Measurements from ENCODE around the gene NT5C3B. TPM values are rescaled to one million over a fixed set of nuclear protein-coding genes. Genes with fewer than 3 reads are reported as not detected.

Gene NT5C3B
- total RNA-seq, result 64.2 and 66.7 TPM in 2 replicates

DNA sequence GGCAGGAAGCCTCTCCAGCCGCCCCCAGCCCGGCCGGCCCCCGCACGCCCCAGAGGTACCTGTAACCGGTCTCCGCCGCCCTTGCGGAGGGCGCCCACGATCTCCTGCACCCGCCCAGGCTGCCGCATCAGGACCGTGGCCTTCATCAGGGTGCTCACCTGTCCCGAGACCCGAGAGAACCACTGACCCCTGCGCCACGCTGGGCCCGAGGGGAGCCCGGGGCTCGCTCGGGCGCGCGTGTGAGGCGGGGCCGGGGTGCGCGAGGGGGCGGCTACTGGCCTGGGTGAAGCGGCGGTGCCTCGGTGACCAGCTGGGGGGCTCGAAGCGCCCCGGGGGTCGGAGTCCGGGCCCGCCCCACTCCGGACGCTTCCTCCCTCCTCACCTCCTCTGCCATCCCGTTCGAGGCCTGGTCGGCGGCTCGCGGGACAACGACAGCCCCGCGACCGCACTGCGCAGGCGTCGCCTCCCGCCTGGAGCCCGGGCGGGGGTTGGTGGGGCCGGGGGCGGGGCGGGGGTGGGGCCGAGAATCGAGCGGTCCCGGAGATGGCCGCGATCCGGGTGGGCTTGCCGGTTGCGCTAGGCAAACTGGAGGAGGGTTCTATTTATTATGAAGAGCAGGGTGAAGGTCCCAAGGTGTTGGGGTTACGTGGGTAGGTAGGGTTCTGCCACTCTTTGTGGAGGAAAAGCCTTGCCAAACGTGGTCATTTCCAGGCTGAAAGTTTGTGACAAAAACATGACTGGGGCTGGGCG lies at the start of gene NT5C3B:
Gene NT5C3B, minus strand, starts transcription at position 433 of the 750 bp plus-strand sequence. Its CDS starts 39 bp downstream, at position 394.

DNA sequence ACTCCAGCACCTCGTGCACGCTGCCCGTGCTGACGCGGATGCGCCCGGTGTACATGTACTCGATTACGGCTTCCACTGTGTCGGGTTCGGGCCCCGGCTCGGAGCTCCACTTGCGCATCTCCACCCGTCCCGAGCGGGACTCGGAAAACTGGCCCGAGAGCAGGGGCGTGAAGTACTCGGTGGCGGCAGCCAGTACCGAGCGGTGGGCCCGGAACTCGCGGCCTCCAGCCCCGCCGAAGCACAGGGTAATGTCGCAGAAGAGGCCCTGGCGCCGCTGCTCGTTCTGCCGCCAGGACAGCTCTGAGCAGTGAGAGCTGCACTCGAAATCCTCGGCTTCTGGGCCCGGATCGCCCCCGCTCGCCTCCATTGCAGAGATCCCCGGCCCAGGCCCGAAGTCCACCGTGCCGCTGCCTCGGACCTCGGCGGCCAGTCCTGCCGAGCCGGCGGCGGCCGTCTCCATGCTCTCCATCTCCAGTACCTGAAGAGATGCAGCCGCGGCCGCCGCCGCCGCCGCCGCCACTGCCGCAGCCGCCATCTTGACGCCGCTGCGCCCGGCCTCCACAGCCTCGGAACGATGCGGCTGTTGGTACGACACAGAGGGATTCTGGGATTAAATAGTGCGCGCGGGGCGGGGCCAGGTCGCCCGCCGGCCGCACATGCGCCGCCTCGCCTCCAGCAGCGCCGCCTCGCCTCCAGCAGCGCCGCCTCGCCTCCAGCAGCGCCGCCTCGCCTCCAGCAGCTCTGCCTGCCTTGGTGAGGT lies 29.0 kb upstream of the NT5C3B start, which contains the start of gene KLHL11:
Gene KLHL11, minus strand, starts transcription at position 588 of the 760 bp plus-strand sequence. Its CDS starts 53 bp downstream, at position 535.

DNA sequence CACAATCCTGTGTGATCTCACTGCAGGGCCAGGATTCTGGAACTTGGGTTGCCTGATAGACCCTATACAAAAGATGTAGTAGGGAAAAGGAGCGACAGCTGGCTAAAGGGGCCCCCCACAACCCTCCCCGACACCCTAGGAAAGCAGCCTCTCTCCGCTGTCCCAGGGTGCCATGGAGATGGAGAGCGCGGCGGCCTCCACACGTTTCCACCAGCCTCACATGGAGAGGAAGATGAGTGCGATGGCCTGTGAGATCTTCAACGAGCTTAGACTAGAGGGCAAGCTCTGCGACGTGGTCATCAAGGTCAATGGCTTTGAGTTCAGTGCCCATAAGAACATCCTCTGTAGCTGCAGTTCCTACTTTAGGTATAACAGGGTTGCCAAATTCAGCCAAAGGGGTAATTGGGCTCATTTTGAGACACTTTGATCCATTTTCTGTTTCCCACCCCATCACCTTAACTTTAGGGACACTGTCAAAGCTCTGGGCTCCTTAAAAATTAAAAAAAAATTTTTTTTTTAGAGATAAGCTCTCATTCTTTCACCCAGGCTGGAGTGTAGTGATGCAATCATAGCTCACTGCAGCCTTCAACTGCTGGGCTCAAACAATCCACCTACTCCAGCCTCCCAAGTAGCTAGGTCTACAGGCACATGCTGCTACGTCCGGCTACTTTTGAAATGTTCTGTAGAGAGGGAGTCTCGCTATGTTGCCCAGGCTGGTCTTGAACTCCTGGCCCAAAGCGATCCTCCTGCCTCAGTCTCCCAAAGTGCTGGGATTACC lies 1.9 kb upstream of the NT5C3B start, which contains the start of gene KLHL10:
Gene KLHL10, plus strand, starts transcription at position 65 of the 778 bp plus-strand sequence. Its CDS starts 108 bp downstream, at position 173.

DNA sequence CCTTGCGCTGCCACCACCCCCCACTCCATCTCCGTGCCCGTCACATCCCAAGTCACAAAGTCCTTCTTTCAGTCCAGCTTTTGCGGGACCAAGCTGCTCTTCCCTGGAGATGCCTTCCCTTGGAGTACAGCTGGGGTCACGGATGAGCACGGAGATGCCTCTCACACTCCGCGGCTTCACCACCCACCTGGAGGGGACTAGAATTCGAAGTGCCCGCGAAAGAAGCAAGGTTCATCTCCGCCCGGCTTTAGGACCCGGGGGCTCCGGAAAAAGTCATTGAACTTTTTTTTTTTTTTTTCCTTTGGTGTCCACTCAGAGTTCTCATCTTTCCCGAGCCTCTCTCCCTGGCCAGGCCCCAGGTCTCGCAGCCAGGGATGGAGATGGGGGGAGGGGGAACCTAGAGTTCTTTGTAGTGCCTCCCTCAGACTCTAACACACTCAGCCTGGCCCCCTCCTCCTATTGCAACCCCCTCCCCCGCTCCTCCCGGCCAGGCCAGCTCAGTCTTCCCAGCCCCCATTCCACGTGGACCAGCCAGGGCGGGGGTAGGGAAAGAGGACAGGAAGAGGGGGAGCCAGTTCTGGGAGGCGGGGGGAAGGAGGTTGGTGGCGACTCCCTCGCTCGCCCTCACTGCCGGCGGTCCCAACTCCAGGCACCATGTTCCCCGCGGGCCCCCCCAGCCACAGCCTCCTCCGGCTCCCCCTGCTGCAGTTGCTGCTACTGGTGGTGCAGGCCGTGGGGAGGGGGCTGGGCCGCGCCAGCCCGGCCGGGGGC lies 23.5 kb downstream of the NT5C3B start, which contains the start of gene FKBP10:
Gene FKBP10, plus strand, starts transcription at position 624 of the 771 bp plus-strand sequence. Its CDS starts 31 bp downstream, at position 655.

DNA sequence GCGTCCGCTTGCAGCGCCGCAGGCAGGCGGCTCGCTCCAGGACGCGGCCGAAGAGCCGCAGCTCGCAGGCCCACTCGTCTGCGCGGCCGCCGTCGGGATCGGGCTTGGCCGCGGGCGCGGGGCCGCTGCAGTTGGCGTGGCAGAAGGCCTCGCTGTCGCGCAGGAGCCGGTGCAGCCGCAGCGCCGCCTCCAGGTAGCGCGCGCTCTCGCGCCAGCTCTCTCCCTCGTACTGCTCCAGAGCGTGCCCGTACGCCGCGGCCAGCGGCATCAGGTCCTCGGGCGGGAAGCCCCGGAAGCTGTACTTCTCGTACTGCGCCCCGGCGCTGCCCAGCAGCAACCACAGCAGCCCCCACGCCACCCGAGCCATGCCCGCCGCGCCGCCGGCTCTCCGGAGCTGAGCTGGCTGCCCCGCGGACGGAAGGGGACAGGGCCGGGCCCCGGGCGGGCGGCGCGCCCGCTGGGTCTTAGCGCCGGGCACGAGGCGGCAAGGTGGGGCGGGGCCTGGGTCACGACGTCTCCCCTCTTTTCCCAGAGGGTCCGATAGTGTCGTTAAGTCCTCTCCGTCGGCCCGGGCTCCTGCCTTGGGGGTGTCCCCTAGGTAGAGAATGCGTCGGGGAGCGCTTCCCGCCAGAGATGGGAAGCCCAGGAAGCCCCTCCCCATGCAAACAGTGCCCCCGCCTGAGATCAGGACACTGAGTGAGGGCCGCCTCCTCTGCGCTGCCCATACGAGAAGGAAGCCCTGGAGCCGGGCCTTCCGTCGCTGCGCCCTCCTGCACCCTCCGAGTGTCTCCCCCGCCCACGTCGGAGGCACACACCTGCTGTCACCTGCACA lies 24.3 kb downstream of the NT5C3B start, which contains the start of gene P3H4:
Gene P3H4, minus strand, starts transcription at position 401 of the 832 bp plus-strand sequence. Its CDS starts 34 bp downstream, at position 367.

DNA sequence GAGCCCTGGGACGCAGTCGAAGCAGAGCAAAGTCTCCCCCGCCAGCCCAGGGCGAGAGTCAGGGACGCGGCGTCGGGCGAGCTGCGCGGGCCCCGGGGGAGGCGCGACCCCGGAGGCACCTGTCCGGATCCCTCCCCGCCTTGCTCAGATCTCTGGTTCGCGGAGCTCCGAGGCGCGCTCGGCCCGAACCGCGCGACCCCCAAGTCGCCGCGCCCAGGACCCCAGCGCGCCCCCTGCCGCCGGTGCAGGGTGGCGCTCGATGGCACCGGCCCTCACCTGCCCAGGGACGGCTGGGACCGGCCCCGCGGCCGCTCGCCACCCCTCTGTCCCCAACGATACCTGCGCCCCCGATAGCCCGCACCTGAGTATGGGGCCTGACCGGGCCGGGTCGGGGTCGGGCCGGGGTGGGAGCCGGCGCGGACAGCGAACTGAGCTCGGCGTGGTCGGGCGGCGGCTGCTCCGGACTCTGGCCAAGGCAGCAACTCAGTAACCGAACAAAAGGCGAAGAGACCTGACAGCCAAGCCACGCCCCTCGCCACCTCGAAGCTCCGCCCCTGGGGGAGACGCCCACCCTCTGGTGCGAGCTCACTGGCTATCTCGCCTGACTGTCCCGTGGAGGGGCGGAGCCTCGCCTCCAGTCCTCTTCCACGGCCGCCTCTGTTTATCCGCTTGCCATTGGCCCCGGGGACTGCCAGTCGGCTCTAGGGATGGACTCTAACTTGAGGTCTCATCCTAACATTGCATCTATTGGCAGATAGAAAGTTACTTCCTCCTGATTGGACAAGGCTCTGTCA lies 49.6 kb downstream of the NT5C3B start, which contains the start of gene JUP:
Gene JUP, minus strand, starts transcription at position 485 of the 794 bp plus-strand sequence. CDS start 14,857 bp downstream, outside the sequence.

Other genes starting within 250 kb of the NT5C3B start
- 5,968 and 7,158 TPM in 2 replicates for gene KRT14, start 249.3 kb downstream of the NT5C3B start, total RNA-seq
- gene KRT16, start 223.5 kb downstream of the NT5C3B start, total RNA-seq, result 4,917 and 6,689 TPM in 2 replicates
- gene KRT17, start 211.7 kb downstream of the NT5C3B start, total RNA-seq, result 20,831 and 21,525 TPM in 2 replicates
- 116 and 141 TPM in 2 replicates for gene EIF1, start 147.3 kb downstream of the NT5C3B start, total RNA-seq
- 7.2 TPM in 1 of 2 replicates, not detected in the other for gene GAST, start 123.9 kb downstream of the NT5C3B start, total RNA-seq
- gene HAP1, start 101.6 kb downstream of the NT5C3B start, total RNA-seq, result 0.71 and 7.3 TPM in 2 replicates
- 967 and 1,681 TPM in 2 replicates for gene JUP, start 49.5 kb downstream of the NT5C3B start, total RNA-seq
- 50.4 and 54.2 TPM in 2 replicates for gene P3H4, start 24.3 kb downstream of the NT5C3B start, total RNA-seq
- 100 and 141 TPM in 2 replicates for gene FKBP10, start 23.2 kb downstream of the NT5C3B start, total RNA-seq
- gene KLHL10, start 1.6 kb upstream of the NT5C3B start, total RNA-seq, result not detected in 2 replicates
- 17.6 and 23.0 TPM in 2 replicates for gene KLHL11, start 29.2 kb upstream of the NT5C3B start, total RNA-seq
- 230 and 298 TPM in 2 replicates for gene ACLY, start 82.7 kb upstream of the NT5C3B start, total RNA-seq
- gene ODAD4, start 94.4 kb upstream of the NT5C3B start, total RNA-seq, result 0.21 TPM in 1 of 2 replicates, not detected in the other
- 52.0 and 62.0 TPM in 2 replicates for gene CNP, start 130.6 kb upstream of the NT5C3B start, total RNA-seq
- 64.3 TPM in 2 replicates for gene DNAJC7, start 181.2 kb upstream of the NT5C3B start, total RNA-seq
- gene NKIRAS2, start 183.9 kb upstream of the NT5C3B start, total RNA-seq, result 36.9 and 56.0 TPM in 2 replicates
- gene C17orf113, start 214.4 kb upstream of the NT5C3B start, total RNA-seq, result 0.28 and 0.74 TPM in 2 replicates

Measured in airway epithelial cell (primary cell).